ENCODE measurements around the gene XBP1.

DNA sequence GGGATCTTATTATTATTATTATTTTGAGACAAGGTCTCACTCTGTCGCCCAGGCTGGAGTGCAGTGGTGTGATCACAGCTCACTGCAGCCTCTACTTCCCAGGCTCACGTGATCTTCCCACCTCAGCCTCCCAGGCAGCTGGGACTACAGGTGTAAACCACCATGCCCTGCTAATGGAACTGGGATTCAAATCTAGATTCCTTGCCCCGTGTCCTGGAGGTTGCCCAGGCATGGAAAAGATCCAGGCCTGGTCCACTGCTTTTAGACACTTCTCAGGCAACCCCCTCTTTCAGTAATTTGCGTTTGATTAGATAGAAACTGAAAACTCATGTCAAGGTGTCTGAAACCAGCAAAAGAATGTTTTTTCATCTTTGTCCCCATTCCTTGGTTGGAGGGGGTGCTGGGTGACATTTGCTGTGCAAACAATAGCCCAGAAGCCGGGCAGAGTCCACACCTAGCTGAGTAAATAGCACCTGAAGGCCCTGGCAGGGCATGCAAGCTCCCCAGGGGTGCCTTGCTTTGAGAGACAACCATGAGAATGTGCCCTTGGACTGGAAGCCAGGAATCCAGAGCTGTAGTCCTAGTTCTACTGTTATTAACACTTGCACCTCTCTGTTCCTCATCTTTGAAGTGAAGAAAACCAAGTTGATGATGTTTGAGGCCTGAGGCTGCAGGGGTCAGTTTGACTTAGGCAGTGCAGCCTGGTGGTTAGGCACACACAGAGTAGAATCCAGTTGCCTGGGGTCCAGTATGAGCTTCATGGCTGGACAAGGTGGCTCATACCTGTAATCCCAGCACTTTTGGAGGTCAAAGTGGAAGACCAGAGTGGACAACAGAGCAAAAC, 19.1 kb upstream of the XBP1 start:
- TF ChIP-seq JUN (IDR thresholded peaks at IDR 0.05; ENCODE audit: borderline replicate concordance, insufficient read depth, insufficient read length, low read depth) (no peak), POLR2A (IDR thresholded peaks at IDR 0.05; ENCODE audit: low read depth, low read length) (no peak), EZH2 (IDR thresholded peaks at IDR 0.05; ENCODE audit: borderline replicate concordance, low read depth, low read length, severe bottlenecking) (no peak), FOS (IDR thresholded peaks at IDR 0.05; ENCODE audit: borderline replicate concordance, insufficient read depth, low read length) (no peak), GATA2 (IDR thresholded peaks at IDR 0.05; ENCODE audit: insufficient read depth, insufficient read length, low read depth, low read length) (no peak), POLR2AphosphoS5 (IDR thresholded peaks at IDR 0.05; ENCODE audit: insufficient read depth, low read depth, low read length) (no peak), MYC (IDR thresholded peaks at IDR 0.05; ENCODE audit: low read depth, low read length) (no peak)
- TF ChIP-seq, protein P1, sequence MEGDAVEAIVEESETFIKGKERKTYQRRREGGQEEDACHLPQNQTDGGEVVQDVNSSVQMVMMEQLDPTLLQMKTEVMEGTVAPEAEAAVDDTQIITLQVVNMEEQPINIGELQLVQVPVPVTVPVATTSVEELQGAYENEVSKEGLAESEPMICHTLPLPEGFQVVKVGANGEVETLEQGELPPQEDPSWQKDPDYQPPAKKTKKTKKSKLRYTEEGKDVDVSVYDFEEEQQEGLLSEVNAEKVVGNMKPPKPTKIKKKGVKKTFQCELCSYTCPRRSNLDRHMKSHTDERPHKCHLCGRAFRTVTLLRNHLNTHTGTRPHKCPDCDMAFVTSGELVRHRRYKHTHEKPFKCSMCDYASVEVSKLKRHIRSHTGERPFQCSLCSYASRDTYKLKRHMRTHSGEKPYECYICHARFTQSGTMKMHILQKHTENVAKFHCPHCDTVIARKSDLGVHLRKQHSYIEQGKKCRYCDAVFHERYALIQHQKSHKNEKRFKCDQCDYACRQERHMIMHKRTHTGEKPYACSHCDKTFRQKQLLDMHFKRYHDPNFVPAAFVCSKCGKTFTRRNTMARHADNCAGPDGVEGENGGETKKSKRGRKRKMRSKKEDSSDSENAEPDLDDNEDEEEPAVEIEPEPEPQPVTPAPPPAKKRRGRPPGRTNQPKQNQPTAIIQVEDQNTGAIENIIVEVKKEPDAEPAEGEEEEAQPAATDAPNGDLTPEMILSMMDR (IDR thresholded peaks at IDR 0.05; ENCODE audit: extremely low read depth in 1 of 2, insufficient read depth in 1 of 2, low read depth in 1 of 2, low read length in 2 of 2): no peak
- TF ChIP-seq, protein P2, sequence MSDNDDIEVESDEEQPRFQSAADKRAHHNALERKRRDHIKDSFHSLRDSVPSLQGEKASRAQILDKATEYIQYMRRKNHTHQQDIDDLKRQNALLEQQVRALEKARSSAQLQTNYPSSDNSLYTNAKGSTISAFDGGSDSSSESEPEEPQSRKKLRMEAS (IDR thresholded peaks at IDR 0.05; ENCODE audit: insufficient read depth, insufficient read length): no peak

Data from endothelial cell of umbilical vein (primary cell).